Nephron (organoid): ENCODE measurements around the gene CDYL2.

ENCODE experiments used
- H3K27ac Mint-ChIP-seq, 3 experiments: 2 replicates each; pipeline ENCODE4 v1.8.0; 2020; ENCODE audit warnings: mixed read lengths in 3 of 3, mild to moderate bottlenecking in 2 of 3, moderate library complexity in 1 of 3
- H3K27me3 Mint-ChIP-seq: 2 replicates; pipeline ENCODE4 v1.8.0; 2021; ENCODE audit warnings: low read depth, mild to moderate bottlenecking, moderate library complexity, mixed read lengths
- H3K36me3 Mint-ChIP-seq: 2 replicates; pipeline ENCODE4 v1.8.0; 2020; ENCODE audit warnings: low read depth, mixed read lengths
- H3K4me1 Mint-ChIP-seq: 2 replicates; pipeline ENCODE4 v1.8.0; 2020; ENCODE audit warnings: mixed read lengths
- H3K4me3 Mint-ChIP-seq, 3 experiments: 2 replicates each; pipeline ENCODE4 v1.8.0; 2020; ENCODE audit warnings: mild to moderate bottlenecking in 3 of 3, mixed read lengths in 3 of 3, moderate library complexity in 2 of 3
- H3K9me3 Mint-ChIP-seq: 2 replicates; pipeline ENCODE4 v1.8.0; 2020; ENCODE audit warnings: mixed read lengths
- TF ChIP-seq, protein P1 (sequence below), 3 experiments: fragments of 200-600 bp; sonication (generic); IDR thresholded peaks; one replicate each; pipeline ENCODE4 v1.5.0; 2021; ENCODE audit warnings: antibody characterized with exemption in 3 of 3; ENCODE audit not compliant: unreplicated experiment in 3 of 3

CDYL2 gene

DNA sequence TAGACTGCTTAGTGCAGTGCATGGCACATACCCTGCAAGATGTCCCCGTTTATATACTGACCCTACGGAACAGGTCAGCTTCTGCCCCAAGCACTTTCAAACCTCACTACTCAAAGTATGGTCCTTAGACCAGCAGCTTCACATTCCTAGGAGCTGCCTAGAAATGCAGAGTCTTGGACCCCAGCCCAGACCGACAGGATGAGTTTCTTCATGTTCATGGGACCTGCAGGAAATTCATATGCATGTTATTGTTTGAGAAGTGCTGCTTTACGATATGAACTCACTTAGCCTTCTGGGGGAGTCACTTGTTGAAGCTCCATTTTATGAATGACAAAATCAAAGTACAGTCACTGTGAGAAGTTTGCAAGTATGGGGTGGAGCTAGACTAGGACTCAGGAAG is 181.0 kb downstream of the CDYL2 start:
- TF ChIP-seq, protein P1, sequence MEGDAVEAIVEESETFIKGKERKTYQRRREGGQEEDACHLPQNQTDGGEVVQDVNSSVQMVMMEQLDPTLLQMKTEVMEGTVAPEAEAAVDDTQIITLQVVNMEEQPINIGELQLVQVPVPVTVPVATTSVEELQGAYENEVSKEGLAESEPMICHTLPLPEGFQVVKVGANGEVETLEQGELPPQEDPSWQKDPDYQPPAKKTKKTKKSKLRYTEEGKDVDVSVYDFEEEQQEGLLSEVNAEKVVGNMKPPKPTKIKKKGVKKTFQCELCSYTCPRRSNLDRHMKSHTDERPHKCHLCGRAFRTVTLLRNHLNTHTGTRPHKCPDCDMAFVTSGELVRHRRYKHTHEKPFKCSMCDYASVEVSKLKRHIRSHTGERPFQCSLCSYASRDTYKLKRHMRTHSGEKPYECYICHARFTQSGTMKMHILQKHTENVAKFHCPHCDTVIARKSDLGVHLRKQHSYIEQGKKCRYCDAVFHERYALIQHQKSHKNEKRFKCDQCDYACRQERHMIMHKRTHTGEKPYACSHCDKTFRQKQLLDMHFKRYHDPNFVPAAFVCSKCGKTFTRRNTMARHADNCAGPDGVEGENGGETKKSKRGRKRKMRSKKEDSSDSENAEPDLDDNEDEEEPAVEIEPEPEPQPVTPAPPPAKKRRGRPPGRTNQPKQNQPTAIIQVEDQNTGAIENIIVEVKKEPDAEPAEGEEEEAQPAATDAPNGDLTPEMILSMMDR (IDR thresholded peaks at IDR 0.05; ENCODE audit: unreplicated experiment in 3 of 3) = no peak
- peaks cover 3% of the 10 kb centered on the region for H3K27me3 Mint-ChIP-seq
- H3K9me3 Mint-ChIP-seq = peaks cover 18% of the 10 kb centered on the region
- H3K27ac Mint-ChIP-seq = no peak overlapping the region
- H3K4me1 Mint-ChIP-seq = no peaks in the 10 kb centered on the region
- H3K4me3 Mint-ChIP-seq = no peak overlapping the region
- H3K36me3 Mint-ChIP-seq = peaks cover 16% of the 10 kb centered on the region

DNA sequence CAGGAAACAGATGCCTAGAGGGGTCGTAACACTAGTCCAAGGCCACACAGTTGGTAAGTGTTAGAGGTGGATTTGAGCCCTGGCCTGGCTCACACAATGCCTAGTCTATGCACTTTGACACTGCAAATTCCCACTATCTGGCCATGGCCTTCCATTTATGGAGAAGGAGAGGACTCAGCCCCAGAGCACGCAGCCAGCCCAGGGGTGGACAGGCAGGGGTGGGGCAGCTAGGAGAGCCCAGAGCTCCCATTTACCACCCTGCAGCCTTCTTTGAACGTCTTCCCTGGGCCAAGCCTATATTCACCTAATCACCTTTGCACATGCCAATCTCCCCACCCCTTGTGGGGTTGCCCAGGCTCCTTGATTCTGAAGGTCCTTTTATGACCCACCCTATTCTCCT is 182.4 kb downstream of the CDYL2 start:
- Mint-ChIP-seq H3K4me3 (no peak overlapping the region), H3K9me3 (peaks cover 12% of the 10 kb centered on the region), H3K27ac (no peak overlapping the region), H3K27me3 (peaks cover 3% of the 10 kb centered on the region), H3K36me3 (peaks cover 13% of the 10 kb centered on the region), H3K4me1 (no peaks in the 10 kb centered on the region)
- TF ChIP-seq, protein P1 (IDR thresholded peaks at IDR 0.05; ENCODE audit: unreplicated experiment in 3 of 3) = no peak

DNA sequence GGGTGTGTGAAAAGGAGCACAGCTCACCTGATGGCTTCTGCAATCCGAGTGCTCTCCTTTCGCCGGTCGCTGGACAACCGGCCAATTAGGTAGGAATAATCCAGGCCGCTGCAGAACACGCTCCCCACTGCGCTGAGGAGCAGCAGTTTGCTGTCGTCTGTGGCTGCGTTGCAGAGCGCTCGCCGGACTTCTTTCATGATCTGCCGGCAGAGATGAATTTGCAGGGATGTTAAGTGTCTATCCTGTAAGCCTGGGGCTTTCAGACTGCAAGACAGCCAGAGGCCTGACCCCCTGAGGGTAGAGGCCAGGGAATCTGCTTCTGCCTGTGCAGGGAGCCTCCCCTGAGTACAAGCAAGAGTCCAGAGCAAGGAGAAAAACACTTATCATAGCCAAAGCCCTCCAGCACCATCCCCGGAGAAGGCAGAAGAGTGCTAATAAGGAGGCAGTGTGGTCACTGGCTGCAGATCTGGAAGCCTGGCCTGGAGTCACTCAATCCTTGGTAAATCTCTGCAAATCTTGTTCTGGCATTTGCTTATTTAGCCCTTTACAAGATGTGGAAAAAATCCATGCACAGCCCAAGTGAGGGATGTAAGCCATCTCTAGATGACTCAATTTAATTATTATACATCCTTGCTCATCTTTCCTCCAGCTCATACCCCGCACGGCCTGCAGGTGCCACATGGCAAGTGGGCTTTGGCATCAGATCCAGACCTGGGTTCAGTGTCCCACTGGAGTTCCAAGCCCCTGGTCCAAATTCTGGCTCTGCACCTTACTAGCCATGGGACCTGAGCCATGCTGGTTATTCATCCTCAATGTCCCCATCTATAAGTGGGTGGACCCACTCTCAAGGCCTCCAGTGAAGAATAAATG is 183.4 kb downstream of the CDYL2 start:
- H3K4me3 Mint-ChIP-seq = no peak overlapping the region
- no peaks in the 10 kb centered on the region for H3K4me1 Mint-ChIP-seq
- H3K36me3 Mint-ChIP-seq = peaks cover 13% of the 10 kb centered on the region

DNA sequence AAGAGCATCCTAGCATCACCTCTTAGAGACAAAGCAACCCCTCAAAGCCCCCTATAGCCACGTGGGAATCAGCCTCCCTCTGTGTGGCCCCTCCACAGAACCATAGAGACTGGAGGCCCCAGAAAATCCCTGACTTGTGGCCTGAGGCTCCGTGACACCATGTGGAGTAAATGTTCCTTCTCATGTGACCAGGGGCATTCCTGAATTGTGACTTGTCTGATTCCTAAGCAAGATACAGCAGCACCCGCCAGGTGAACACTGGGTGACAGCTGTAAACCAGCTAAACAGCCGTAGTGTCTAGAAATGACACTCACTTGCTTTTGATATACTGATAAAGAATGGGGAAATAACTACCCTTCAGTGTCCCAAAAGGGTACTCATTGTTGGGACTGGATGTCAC is 184.6 kb downstream of the CDYL2 start:
- H3K27ac Mint-ChIP-seq = no peak overlapping the region
- H3K9me3 Mint-ChIP-seq = peaks cover 10% of the 10 kb centered on the region
- peaks cover 19% of the 10 kb centered on the region for H3K36me3 Mint-ChIP-seq
- no peaks in the 10 kb centered on the region for H3K4me1 Mint-ChIP-seq
- no peak overlapping the region for H3K4me3 Mint-ChIP-seq
- TF ChIP-seq, protein P1 (IDR thresholded peaks at IDR 0.05; ENCODE audit: unreplicated experiment in 3 of 3) = no peak
- H3K27me3 Mint-ChIP-seq = peaks cover 3% of the 10 kb centered on the region

More for the DNA sequence above, 183.4 kb downstream of the CDYL2 start:
- peaks cover 3% of the 10 kb centered on the region for H3K27me3 Mint-ChIP-seq
- H3K27ac Mint-ChIP-seq = no peak overlapping the region
- TF ChIP-seq, protein P1 (IDR thresholded peaks at IDR 0.05; ENCODE audit: unreplicated experiment in 3 of 3) = no peak
- H3K9me3 Mint-ChIP-seq = peaks cover 12% of the 10 kb centered on the region

DNA sequence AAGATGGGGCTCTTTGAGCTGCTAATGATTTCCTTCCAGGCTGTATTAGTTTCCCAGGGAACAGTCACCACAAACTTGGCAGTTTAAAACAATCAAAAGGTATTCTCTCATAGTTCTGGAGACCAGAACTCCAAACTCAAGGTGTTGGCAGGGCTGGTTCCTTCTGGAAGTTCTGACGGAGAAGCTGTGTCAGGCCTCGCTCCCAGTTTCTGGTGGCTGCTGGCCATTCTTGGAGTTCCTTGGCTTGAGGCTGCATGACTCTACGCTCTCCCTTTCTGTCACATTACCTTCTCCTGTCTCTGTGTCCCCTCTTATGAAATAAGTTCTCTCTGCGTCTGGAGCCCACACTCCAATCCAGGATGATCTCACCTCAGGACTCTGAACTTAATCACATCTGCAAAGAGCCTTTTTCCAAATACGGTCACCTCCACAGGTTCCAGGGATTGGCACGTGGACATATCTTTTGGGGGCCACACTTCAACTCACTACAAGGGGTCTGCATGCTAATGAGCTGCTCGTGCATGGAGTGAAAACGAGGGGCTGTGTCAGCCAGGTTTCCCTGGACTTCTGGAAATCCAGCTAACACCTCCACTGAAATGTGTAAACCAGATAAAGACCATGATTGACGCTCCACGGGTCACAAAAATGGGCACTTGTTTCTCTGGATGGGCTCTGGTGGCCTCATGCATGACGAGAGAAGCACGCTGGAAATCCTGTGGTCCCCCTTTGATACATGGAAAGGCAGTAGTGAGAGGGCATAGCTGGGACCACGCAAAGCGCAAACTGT is 185.3 kb downstream of the CDYL2 start:
- TF ChIP-seq, protein P1 (IDR thresholded peaks at IDR 0.05; ENCODE audit: unreplicated experiment in 3 of 3) = no peak
- Mint-ChIP-seq H3K4me3 (no peak overlapping the region), H3K9me3 (peaks cover 3% of the 10 kb centered on the region), H3K27me3 (peaks cover 3% of the 10 kb centered on the region), H3K36me3 (peaks cover 14% of the 10 kb centered on the region), H3K27ac (no peak overlapping the region), H3K4me1 (no peaks in the 10 kb centered on the region)
